OCI-LY7 (cell line): ENCODE results near the gene HOXC11. TPM values are rescaled to one million over a fixed set of nuclear protein-coding genes. Genes with fewer than 3 reads are reported as not detected.

Source experiments
- BruUV-seq: library from RNA; stranded (reverse); fragments of 400-500 nt; replicated peaks from 2 replicates; lab custom pipeline; 2021; lab: Mats Ljungman, UMichigan
- CTCF ChIA-PET: fragments of 300-600 bp; sonication (Branson Sonifier 250); formaldehyde crosslinking; loops from one replicate; lab custom pipeline; 2022; ENCODE audit warnings: antibody characterized with exemption; ENCODE audit not compliant: unreplicated experiment; lab: Charles Lee
- POLR2A ChIA-PET: fragments of 300-600 bp; sonication (Branson Sonifier 250); formaldehyde crosslinking; loops from one replicate; lab custom pipeline; 2022; ENCODE audit warnings: antibody characterized with exemption; lab: Charles Lee
- DNase-seq: peaks from one replicate; pipeline ENCODE4 v3.0.0-alpha.2; 2015; ENCODE audit warnings: low spot score
- H2AFZ ChIP-seq: fragments of 200-600 bp; sonication (generic), shearing (Covaris generic); 2 replicates; pipeline ENCODE4 v1.6.1; 2014; ENCODE audit warnings: mild to moderate bottlenecking, antibody characterized with exemption, low read length, moderate library complexity
- H3K27ac ChIP-seq: fragments of 200-600 bp; sonication (generic); 2 replicates; pipeline ENCODE4 v1.5.1; 2014; ENCODE audit warnings: mixed run types, low read depth, mild to moderate bottlenecking, moderate library complexity, low read length, inconsistent platforms; ENCODE audit not compliant: poor library complexity, severe bottlenecking
- H3K36me3 ChIP-seq: fragments of 200-600 bp; sonication (generic); 2 replicates; pipeline ENCODE4 v1.6.1; 2014; ENCODE audit warnings: mild to moderate bottlenecking, antibody characterized with exemption, low read length, moderate library complexity, mixed read lengths; ENCODE audit not compliant: insufficient read depth
- H3K4me1 ChIP-seq: fragments of 200-600 bp; sonication (generic); 2 replicates; pipeline ENCODE4 v1.5.1; 2014; ENCODE audit warnings: mild to moderate bottlenecking, low read length; ENCODE audit not compliant: insufficient read depth, poor library complexity, severe bottlenecking
- H3K4me2 ChIP-seq: fragments of 200-600 bp; sonication (generic); 2 replicates; pipeline ENCODE4 v1.6.1; 2014; ENCODE audit warnings: mild to moderate bottlenecking, low read length
- H3K4me3 ChIP-seq: fragments of 200-600 bp; sonication (generic); 2 replicates; pipeline ENCODE4 v1.5.1; 2014; ENCODE audit warnings: mild to moderate bottlenecking, low read depth, low read length; ENCODE audit not compliant: poor library complexity, severe bottlenecking
- H3K79me2 ChIP-seq: fragments of 200-600 bp; sonication (generic); 2 replicates; pipeline ENCODE4 v1.6.1; 2016; ENCODE audit warnings: low read depth, mild to moderate bottlenecking, low read length, moderate library complexity, mixed read lengths; ENCODE audit not compliant: insufficient read depth
- H3K9me2 ChIP-seq: fragments of 200-600 bp; sonication (generic); 2 replicates; pipeline ENCODE4 v1.6.1; 2016; ENCODE audit warnings: mild to moderate bottlenecking, low read length, mixed read lengths; ENCODE audit not compliant: insufficient read depth
- H3K9me3 ChIP-seq: fragments of 200-600 bp; sonication (generic); 2 replicates; pipeline ENCODE4 v1.6.1; 2014; ENCODE audit warnings: mild to moderate bottlenecking, mixed run types, low read length, mixed read lengths
- H4K20me1 ChIP-seq: fragments of 200-600 bp; sonication (generic); 2 replicates; pipeline ENCODE4 v1.6.1; 2014; ENCODE audit warnings: mild to moderate bottlenecking, antibody characterized with exemption, low read length, moderate library complexity, mixed read lengths; ENCODE audit not compliant: insufficient read depth
- CTCF ChIP-seq: fragments of 200-600 bp; sonication (generic); conservative IDR thresholded peaks from 2 replicates; pipeline ENCODE4 v1.5.1; 2014; ENCODE audit warnings: mild to moderate bottlenecking, antibody characterized with exemption, low read length, moderate library complexity, mixed read lengths
- EZH2phosphoT487 ChIP-seq: fragments of 200-600 bp; sonication (generic); IDR thresholded peaks from 2 replicates; pipeline ENCODE4 v1.6.1; 2018; ENCODE audit warnings: low read depth, borderline replicate concordance, mild to moderate bottlenecking, mixed run types, antibody characterized with exemption, low read length, moderate library complexity, mixed read lengths
- intact Hi-C: fragments of 100-400 bp; cut with micrococcal nuclease; formaldehyde crosslinking; loops from one replicate; pipeline ENCODE4 v1.10.0; 2022; ENCODE audit not compliant: unreplicated experiment
- total RNA-seq, 2 experiments: library from RNA; depleted of rRNA in 1 of 2; stranded (reverse); fragments of >200 nt in 1 of 2; shearing (Covaris generic) in 1 of 2; gene quantifications; 2 replicates each; pipeline ENCODE4 v1.2.3, GENCODE V29; 2014 to 2022

Gene HOXC11
- total RNA-seq, 2 experiments from 2014 or later: 1.4 to 2.7 TPM

GRCh38 chr12:53935383-53936341, 37.3 kb upstream of the HOXC11 start:
- BruUV-seq: no TSS peak
- CTCF ChIA-PET: interaction anchor here (0.6 kb wide), 1 partner anchor 275 kb away, joined by 4 read pairs; no protein-coding TSS in a partner anchor

GRCh38 chr12:53937099-53937498, 35.8 kb upstream of the HOXC11 start:
- Histone ChIP-seq H4K20me1 (no peaks in the 10 kb centered on the region), H3K79me2 (no peaks in the 10 kb centered on the region), H3K4me2 (no peak overlapping the region), H3K9me2 (no peaks in the 10 kb centered on the region), H3K36me3 (no peaks in the 10 kb centered on the region), H3K27ac (no peak overlapping the region), H3K4me3 (no peak overlapping the region), H3K4me1 (no peaks in the 10 kb centered on the region), H2AFZ (no peak overlapping the region), H3K9me3 (no peaks in the 10 kb centered on the region)
- CTCF ChIA-PET: no interaction called here
- DNase-seq: no peak
- BruUV-seq: no TSS peak
- POLR2A ChIA-PET: no interaction called here
- no peak for TF ChIP-seq CTCF
- TF ChIP-seq EZH2phosphoT487: no peak
- intact Hi-C loops: no loop called here

More at GRCh38 chr12:53935383-53936341, 37.3 kb upstream of the HOXC11 start:
- Histone ChIP-seq H3K9me2 (no peaks in the 10 kb centered on the region), H3K36me3 (no peaks in the 10 kb centered on the region), H2AFZ (no peak overlapping the region), H3K9me3 (no peaks in the 10 kb centered on the region), H3K4me2 (no peak overlapping the region), H3K79me2 (no peaks in the 10 kb centered on the region), H3K4me3 (no peak overlapping the region), H3K4me1 (no peaks in the 10 kb centered on the region), H3K27ac (no peak overlapping the region), H4K20me1 (no peaks in the 10 kb centered on the region)
- no peak for DNase-seq
- POLR2A ChIA-PET: interaction anchor here (0.5 kb wide), 1 partner anchor 18 kb away, joined by 3 read pairs; no protein-coding TSS in a partner anchor
- intact Hi-C loops: no loop called here
- TF ChIP-seq EZH2phosphoT487 (no peak), CTCF (no peak)
